ENCODE measurements around the gene NPEPL1. TPM values are rescaled to one million over a fixed set of nuclear protein-coding genes. Genes with fewer than 3 reads are reported as not detected.

Gene NPEPL1
- total and polyA plus RNA-seq, 2 of the 8 experiments (the other 6 are each of a cell fraction or from before 2014, with no cell fraction given): 12.4 to 26.8 TPM

- no peak for TF ChIP-seq EP300 (IDR thresholded peaks at IDR 0.05; ENCODE audit: borderline replicate concordance in 1 of 2, low read depth in 2 of 2, low read length in 2 of 2)
- TF ChIP-seq TAF7 (optimal IDR thresholded peaks at IDR 0.05; ENCODE audit: borderline replicate concordance, low read depth, low read length): no peak
Observed at GRCh38 chr20:58670659-58671058, 21.9 kb upstream of the NPEPL1 start (continued).

Measured in H1 (cell line).